ENCODE data around the gene SESN3.
"Not testable (repeated sequence)": the region's sequence is repeated elsewhere in the genome, so short reads cannot be mapped to it uniquely, and the experiment has no call there.

Gene SESN3

DNA sequence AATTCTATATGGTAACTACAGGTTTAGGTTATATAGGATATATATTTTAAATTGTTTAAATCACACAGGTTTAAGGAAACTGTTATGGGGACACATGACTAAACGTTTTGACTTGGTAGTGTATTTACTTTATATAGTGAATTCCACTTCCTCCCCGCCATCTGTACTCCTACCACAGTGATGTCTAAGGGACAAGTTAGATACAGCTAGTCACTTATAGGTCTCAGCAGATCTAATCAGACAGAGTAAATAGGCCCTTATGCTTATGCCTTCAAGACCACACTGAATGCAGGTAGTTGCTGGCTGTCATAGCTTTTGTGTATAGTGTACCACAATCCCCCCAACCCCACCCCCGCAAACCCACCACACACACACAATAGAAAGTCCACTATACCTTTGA lies 8.2 kb downstream of the SESN3 start:
- no peak overlapping the region for H3K4me3 ChIP-seq (ENCODE audit: low read depth, low read length)
- in situ Hi-C loops (cut with HindIII; ENCODE audit: low sequenced_read_pairs), result no loop called here
- DNase-seq (ENCODE audit: low read depth, low spot score), result no peak
- no peak for TF ChIP-seq CTCF (IDR thresholded peaks at IDR 0.05; ENCODE audit: low read depth, low read length)

DNA sequence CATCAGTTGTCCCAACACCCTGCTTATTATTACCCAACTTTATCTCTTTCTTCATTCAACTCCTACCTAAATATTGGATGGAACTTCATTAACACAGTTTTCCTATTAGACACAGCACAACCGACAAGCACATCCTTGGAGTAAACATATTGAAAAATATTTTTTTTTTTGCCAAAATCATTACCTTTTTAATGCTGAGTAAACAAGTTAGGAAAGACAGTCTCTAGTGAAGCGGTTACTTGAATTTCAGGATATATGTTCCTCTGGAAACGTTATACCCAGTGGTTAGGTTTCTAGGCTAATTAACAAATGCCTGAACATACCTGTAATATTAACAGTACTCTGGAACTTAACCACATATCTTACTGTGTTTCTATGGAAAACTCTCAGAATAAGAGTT lies 11.4 kb downstream of the SESN3 start:
- H3K4me3 ChIP-seq (ENCODE audit: low read depth, low read length), result no peak overlapping the region
- in situ Hi-C loops (cut with HindIII; ENCODE audit: low sequenced_read_pairs), result no loop called here
- no peak for DNase-seq (ENCODE audit: low read depth, low spot score)
- TF ChIP-seq CTCF (IDR thresholded peaks at IDR 0.05; ENCODE audit: low read depth, low read length), result no peak

DNA sequence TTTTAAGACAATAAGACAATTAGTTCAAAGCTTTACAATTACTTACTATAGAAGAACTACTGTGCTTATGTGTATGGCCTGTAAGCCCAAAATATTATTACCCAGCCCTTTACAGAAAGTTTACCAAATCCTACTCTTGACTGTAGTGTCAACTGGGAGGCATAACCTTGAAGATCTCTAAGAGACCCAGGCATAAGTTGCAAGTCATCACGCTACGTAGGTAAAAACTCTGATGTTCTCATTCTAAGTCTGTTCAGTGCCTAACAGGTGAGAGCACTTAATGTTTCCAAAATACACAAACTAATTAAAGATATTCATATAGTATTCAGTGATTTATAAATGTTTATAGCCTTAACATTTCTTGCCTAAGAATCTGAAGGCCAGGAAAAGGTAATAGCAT lies 12.9 kb downstream of the SESN3 start:
- no peak overlapping the region for H3K4me3 ChIP-seq (ENCODE audit: low read depth, low read length)
- no peak for DNase-seq (ENCODE audit: low read depth, low spot score)
- no peak for TF ChIP-seq CTCF (IDR thresholded peaks at IDR 0.05; ENCODE audit: low read depth, low read length)
- in situ Hi-C loops (cut with HindIII; ENCODE audit: low sequenced_read_pairs), result no loop called here

DNA sequence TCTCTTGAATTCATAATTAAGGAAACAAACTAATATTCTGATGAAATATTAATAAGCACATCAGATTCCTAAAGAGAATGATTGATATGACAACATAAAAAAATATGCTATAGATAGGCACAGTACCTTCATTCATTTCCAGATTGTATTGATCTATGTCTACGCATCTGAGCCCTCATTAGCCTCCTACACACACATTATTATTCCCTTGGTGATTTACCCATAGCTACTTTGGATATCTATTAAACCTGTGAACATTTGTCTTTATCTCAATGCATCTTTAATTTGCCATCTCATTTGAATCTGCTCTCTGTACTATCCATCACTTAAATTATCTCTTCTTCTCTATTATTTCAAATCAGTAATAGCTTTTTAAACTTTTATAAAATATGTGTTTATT lies 18.4 kb downstream of the SESN3 start:
- TF ChIP-seq CTCF (IDR thresholded peaks at IDR 0.05; ENCODE audit: low read depth, low read length), result no peak
- in situ Hi-C loops (cut with HindIII; ENCODE audit: low sequenced_read_pairs), result no loop called here

DNA sequence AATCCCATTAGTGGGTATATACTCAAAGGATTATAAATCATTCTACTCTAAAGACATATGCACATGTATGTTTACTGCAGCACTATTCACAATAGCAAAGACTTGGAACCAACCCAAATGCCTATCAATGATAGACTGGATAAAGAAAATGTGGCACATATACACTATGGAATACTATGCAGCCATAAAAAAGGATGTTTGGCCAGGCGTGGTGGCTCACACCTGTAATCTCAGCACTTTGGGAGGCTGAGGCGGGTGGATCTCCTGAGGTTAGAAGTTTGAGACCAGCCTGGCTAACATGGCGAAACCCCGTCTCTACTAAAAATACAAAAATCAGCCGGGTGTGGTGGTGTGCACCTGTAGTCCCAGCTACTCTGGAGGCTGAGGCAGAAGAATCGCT lies 21.5 kb downstream of the SESN3 start:
- H3K4me3 ChIP-seq (ENCODE audit: low read depth, low read length); DNase-seq (ENCODE audit: low read depth, low spot score); in situ Hi-C loops (cut with HindIII; ENCODE audit: low sequenced_read_pairs): not testable (repeated sequence)

More for the DNA sequence above, 18.4 kb downstream of the SESN3 start:
- DNase-seq (ENCODE audit: low read depth, low spot score), result no peak
- H3K4me3 ChIP-seq (ENCODE audit: low read depth, low read length), result no peak overlapping the region

DNA sequence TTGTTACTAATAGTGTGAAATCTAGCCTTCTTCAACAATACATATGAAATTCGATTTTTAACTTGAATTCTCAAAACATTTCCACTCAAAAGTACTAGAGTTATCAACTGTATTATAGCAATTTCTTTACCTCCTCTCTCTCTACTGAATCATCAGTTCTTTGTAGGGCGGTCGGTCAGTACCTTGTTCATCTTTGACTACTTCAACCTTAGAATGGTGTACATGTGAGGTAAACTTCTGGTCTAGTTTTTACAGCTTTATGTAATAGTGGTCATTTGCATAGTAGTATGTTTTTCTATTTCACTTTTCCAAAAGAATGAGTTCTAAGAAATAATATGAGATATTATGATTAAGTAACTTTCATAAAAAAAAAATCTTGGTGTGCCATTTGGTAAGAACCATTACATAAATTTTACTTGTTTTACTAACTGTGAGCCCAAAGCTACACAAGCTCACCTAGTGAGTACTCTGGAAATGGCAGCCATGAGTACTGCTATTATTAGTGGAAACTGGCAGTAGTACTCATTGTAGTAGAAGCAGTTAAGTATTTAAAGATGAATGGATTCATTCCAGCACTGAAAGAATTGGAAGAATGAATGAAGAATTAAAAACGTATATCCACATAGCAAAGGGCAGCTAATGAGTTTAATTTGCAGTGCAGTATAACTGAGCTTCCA lies 30.1 kb downstream of the SESN3 start:
- DNase-seq (ENCODE audit: low read depth, low spot score), result no peak
- TF ChIP-seq CTCF (IDR thresholded peaks at IDR 0.05; ENCODE audit: low read depth, low read length), result no peak
- H3K4me3 ChIP-seq (ENCODE audit: low read depth, low read length), result no peak overlapping the region
- in situ Hi-C loops (cut with HindIII; ENCODE audit: low sequenced_read_pairs), result no loop called here

DNA sequence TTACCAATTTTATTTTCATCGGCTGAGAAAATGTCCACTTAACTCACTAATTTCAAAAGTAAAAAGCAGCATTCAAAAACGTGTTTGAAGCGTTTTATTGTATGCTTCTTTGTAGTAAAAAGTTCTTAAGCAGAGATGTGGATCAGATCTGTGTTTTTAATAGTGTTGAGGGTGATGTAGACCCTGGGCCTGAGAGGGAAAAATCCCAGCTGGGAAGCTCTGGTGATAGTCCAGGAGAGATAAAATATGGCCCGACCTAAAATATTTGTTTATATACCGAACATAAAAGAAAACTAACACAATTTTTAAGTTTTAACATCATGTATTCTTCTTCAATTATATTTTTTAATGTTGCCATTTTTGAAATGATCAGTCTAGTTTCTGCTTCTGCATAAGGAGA lies 35.2 kb downstream of the SESN3 start:
- in situ Hi-C loops (cut with HindIII; ENCODE audit: low sequenced_read_pairs), result no loop called here
- no peak for TF ChIP-seq CTCF (IDR thresholded peaks at IDR 0.05; ENCODE audit: low read depth, low read length)
- H3K4me3 ChIP-seq (ENCODE audit: low read depth, low read length), result no peak overlapping the region
- DNase-seq (ENCODE audit: low read depth, low spot score), result no peak

Data from astrocyte of the spinal cord (primary cell).